Natural killer cell treated with Interleukin-12 subunit alpha and Interleukin-12 subunit beta and Interleukin-15 and Interleukin-18, amount 100 ng/mL, for 72 hours (primary cell): ENCODE data around the gene ANO1. TPM values are rescaled to one million over a fixed set of nuclear protein-coding genes. Genes with fewer than 3 reads are reported as not detected.

ENCODE experiments used
- ATAC-seq, 2 donors: fragments of 150-1000 bp; cut with Tn5 transposase in 1 of 2; sonication (Bioruptor Pico), chemical (Tn5 transposase) in 1 of 2; 2 replicates each; pipeline ENCODE4 v1.10.0; 2021
- DNase-seq: peaks from one replicate; pipeline ENCODE4 v3.0.0; 2022; ENCODE audit warnings: low spot score
- H3K27ac Mint-ChIP-seq, 2 donors: 1 replicate in 1 of 2; 2 replicates in 1 of 2; pipeline ENCODE4 v1.8.0; 2022; ENCODE audit warnings: mixed read lengths in 2 of 2, mild to moderate bottlenecking in 1 of 2, moderate library complexity in 1 of 2
- H3K27me3 Mint-ChIP-seq, 2 donors: 1 replicate in 1 of 2; 2 replicates in 1 of 2; pipeline ENCODE4 v1.8.0; 2022; ENCODE audit warnings: mixed read lengths in 2 of 2
- H3K36me3 Mint-ChIP-seq: one replicate; pipeline ENCODE4 v1.8.0; 2022; ENCODE audit warnings: mixed read lengths
- H3K4me1 Mint-ChIP-seq, 2 donors: 1 replicate in 1 of 2; 2 replicates in 1 of 2; pipeline ENCODE4 v1.8.0; 2022; ENCODE audit warnings: low read depth in 2 of 2, mixed read lengths in 2 of 2, mild to moderate bottlenecking in 1 of 2
- H3K4me3 Mint-ChIP-seq: one replicate; pipeline ENCODE4 v1.8.0; 2022; ENCODE audit warnings: mixed read lengths
- H3K9me3 Mint-ChIP-seq: 2 replicates; pipeline ENCODE4 v1.8.0; 2022; ENCODE audit warnings: mixed read lengths
- total RNA-seq, 2 donors: library from RNA; stranded (reverse); gene quantifications; one replicate each; pipeline ENCODE4 v1.2.3, GENCODE V29; 2022

The ANO1 gene
- total RNA-seq, 2 donors from 2014 or later: not detected

DNA sequence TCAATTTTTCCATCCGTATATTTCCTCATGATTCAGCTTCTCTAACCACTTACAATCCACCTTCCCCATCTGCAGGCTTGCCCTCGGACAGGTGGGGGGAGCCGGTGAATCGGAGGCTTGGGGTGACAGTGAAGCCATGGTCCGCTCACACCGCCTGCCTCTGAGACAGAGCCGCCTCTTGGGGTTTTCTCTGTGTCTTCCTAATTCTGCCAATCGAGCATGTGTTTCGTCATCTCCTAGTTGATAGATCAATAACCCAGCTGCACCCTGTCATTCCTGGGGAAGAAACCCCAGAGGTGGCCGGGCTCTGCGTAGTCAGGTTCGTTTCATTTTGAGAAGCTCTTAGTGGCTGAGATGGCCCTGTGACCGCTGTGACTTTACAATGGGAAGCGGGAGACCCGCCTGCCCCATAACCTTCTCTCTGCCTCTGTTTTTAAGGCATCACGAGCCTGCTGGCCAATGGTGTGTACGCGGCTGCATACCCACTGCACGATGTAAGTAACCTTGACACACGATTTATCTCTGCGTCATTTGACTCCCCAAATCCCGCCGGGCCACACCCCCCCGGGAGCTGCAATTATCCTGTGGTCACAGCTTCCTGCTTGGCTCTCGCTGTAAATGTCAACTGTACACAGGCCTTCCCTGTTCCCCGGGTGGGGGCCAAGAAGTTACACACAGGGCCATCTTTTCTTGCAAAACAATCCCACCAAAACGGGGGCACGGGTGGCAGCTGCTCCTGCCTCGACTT, 33.3 kb downstream of the ANO1 start:
- Mint-ChIP-seq H3K9me3 (no peaks in the 10 kb centered on the region), H3K4me3 (no peak overlapping the region), H3K36me3 (no peaks in the 10 kb centered on the region), H3K27me3 (peaks cover 8 to 12% of the 10 kb centered on the region in 2 donors), H3K27ac (no peak overlapping the region), H3K4me1 (no peaks in the 10 kb centered on the region)
- ATAC-seq (no peak), DNase-seq (no peak)

- H3K4me3 Mint-ChIP-seq: no peak overlapping the region
- no peaks in the 10 kb centered on the region for H3K4me1 Mint-ChIP-seq
- peaks cover 8% of the 10 kb centered on the region in 2 donors for H3K27me3 Mint-ChIP-seq
- no peaks in the 10 kb centered on the region for H3K36me3 Mint-ChIP-seq
- H3K9me3 Mint-ChIP-seq: no peaks in the 10 kb centered on the region
- ATAC-seq (no peak), DNase-seq (no peak)
- no peak overlapping the region for H3K27ac Mint-ChIP-seq
Measured at GRCh38 chr11:70112017-70112434, 33.9 kb downstream of the ANO1 start.

- DNase-seq: no peak
- peaks cover 7 to 16% of the 10 kb centered on the region in 2 donors for H3K27me3 Mint-ChIP-seq
- no peaks in the 10 kb centered on the region for H3K9me3 Mint-ChIP-seq
Measured at GRCh38 chr11:70113801-70114200, 35.7 kb downstream of the ANO1 start.

DNA sequence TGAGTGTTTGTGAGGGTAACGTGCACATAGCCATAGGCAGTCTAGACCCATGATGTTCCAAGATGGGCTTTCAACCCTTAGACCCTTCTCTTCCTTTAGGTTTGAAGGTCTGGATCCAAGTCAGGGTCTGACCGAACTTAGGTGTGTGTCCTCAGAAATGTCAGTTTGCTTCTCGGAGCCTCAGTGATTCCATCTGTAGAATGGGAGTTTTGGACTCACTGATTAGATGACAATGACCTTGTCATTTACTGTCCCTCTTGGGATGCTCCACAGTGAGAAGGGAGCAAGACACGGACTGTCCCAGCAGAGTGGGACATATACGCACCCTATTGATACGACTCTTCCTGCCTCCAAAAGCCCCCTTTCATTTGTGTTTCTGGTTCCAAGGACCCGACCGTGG, 37.7 kb downstream of the ANO1 start:
- H3K4me1 Mint-ChIP-seq: no peaks in the 10 kb centered on the region
- DNase-seq: no peak
- no peaks in the 10 kb centered on the region for H3K36me3 Mint-ChIP-seq
- H3K4me3 Mint-ChIP-seq: no peak overlapping the region
- no peak overlapping the region for H3K27ac Mint-ChIP-seq
- ATAC-seq: no peak
- peaks cover 5% of the 10 kb centered on the region for H3K9me3 Mint-ChIP-seq
- H3K27me3 Mint-ChIP-seq: peaks cover 13 to 29% of the 10 kb centered on the region in 2 donors

More at GRCh38 chr11:70113801-70114200, 35.7 kb downstream of the ANO1 start:
- ATAC-seq: no peak
- Mint-ChIP-seq H3K36me3 (no peaks in the 10 kb centered on the region), H3K4me3 (no peak overlapping the region), H3K4me1 (no peaks in the 10 kb centered on the region), H3K27ac (no peak overlapping the region)

GRCh38 chr11:70116386-70117065, 38.4 kb downstream of the ANO1 start:
- ATAC-seq (no peak), DNase-seq (no peak)
- H3K27ac Mint-ChIP-seq: no peak overlapping the region
- H3K4me1 Mint-ChIP-seq: no peaks in the 10 kb centered on the region
- no peak overlapping the region for H3K4me3 Mint-ChIP-seq
- no peaks in the 10 kb centered on the region for H3K36me3 Mint-ChIP-seq
- peaks cover 5% of the 10 kb centered on the region for H3K9me3 Mint-ChIP-seq
- H3K27me3 Mint-ChIP-seq: peaks cover 14 to 23% of the 10 kb centered on the region in 2 donors

DNA sequence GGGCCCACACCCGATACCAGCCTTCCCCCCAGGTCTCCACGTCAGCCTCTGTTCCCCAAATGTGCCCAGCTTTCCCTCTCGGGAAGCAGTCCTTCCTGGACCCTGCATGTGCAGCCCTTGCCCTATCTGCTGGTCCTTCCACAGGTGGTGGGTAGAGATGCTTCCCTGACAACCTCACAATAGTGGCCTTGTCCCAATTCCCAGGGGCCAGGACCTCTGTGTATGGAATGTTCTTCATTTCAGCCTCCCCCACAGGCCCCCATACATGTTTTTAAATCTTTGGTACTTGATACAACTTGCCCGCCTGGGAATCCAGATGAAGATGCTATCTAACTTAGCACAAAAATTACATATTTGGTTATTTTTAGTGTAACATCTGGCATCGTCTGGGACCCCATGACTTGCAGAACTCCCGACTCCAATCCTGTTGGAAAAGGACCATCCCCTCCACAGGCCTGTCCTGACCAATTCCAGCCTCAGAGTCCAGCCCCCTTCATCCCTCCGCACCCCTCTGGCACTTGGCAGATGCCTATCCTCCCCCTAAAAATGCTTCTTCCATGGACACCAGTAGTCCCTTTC, 39.5 kb downstream of the ANO1 start:
- Mint-ChIP-seq H3K4me3 (no peak overlapping the region), H3K36me3 (no peaks in the 10 kb centered on the region), H3K9me3 (peaks cover 5% of the 10 kb centered on the region), H3K27me3 (peaks cover 11 to 21% of the 10 kb centered on the region in 2 donors), H3K4me1 (no peaks in the 10 kb centered on the region), H3K27ac (no peak overlapping the region)
- no peak for ATAC-seq
- DNase-seq: no peak

GRCh38 chr11:70118642-70119041, 40.5 kb downstream of the ANO1 start:
- Mint-ChIP-seq H3K36me3 (no peaks in the 10 kb centered on the region), H3K27me3 (peaks cover 11 to 21% of the 10 kb centered on the region in 2 donors), H3K4me3 (no peak overlapping the region), H3K9me3 (peaks cover 5% of the 10 kb centered on the region), H3K27ac (no peak overlapping the region), H3K4me1 (no peaks in the 10 kb centered on the region)
- ATAC-seq: no peak
- no peak for DNase-seq

GRCh38 chr11:70119502-70119901, 41.4 kb downstream of the ANO1 start:
- Mint-ChIP-seq H3K4me1 (no peaks in the 10 kb centered on the region), H3K9me3 (peaks cover 5% of the 10 kb centered on the region), H3K27me3 (peaks cover 13 to 21% of the 10 kb centered on the region in 2 donors), H3K36me3 (no peaks in the 10 kb centered on the region), H3K4me3 (no peak overlapping the region), H3K27ac (no peak overlapping the region)
- ATAC-seq (no peak), DNase-seq (no peak)

DNA sequence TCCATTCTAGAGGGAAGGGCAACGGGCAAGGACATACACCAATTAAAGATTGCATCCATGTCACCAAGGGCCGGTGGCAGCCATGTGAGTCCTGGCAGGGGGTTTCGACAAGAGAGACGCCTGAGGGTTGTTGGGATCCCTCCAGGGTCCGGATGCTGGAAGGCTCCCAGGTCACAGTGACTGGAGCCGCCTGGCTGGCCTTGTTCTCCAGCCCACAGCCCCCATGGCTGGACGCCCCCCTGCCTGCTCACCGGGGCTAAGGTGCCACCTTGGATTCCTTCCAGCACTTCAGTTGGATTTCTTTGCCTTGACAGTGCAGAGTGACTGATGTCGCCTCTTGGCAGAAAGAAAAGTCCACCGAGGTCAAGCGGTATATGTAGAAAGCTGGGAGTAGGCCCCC, 42.6 kb downstream of the ANO1 start:
- H3K27ac Mint-ChIP-seq: no peak overlapping the region
- ATAC-seq: no peak

DNA sequence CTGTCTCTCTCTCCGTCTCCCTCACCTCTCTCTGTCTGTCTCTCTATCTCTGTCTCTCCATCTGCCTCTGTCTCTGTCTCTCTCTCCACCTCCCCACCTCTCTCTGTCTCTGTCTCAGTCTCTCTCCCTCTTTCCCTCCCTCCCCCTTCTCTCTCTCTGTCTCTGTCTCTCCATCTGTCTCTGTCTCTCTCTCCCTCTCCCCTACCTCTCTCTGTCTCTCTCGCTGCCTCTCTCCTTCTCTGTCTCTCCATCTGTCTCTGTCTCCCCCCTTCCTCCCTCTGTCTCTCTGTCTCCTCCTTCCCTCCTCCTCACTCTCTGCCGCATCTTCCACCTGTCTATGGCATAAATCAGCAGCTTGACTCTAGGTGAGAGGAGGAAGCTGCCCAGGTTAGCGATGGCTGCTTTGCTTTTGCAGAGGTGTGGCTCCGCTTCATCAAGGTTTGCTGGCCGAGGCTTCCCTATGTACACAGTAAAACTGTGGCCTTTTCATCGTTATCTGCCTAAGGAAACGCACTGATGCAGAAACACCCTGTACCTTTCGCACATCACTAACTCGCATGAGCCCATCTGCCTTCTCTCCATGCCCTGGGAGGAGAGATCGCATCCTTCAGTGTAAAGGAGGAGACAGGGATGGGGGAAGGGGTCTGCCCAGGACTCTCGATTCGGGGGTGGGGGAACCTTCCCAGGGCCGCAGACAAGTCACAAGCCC, 44.5 kb downstream of the ANO1 start:
- H3K4me3 Mint-ChIP-seq: no peak overlapping the region
- no peak for DNase-seq
- ATAC-seq: no peak

More for the DNA sequence above, 42.6 kb downstream of the ANO1 start:
- H3K4me1 Mint-ChIP-seq: no peaks in the 10 kb centered on the region
- no peaks in the 10 kb centered on the region for H3K36me3 Mint-ChIP-seq
- peaks cover 13 to 21% of the 10 kb centered on the region in 2 donors for H3K27me3 Mint-ChIP-seq
- DNase-seq: no peak
- peaks cover 5% of the 10 kb centered on the region for H3K9me3 Mint-ChIP-seq
- H3K4me3 Mint-ChIP-seq: no peak overlapping the region

DNA sequence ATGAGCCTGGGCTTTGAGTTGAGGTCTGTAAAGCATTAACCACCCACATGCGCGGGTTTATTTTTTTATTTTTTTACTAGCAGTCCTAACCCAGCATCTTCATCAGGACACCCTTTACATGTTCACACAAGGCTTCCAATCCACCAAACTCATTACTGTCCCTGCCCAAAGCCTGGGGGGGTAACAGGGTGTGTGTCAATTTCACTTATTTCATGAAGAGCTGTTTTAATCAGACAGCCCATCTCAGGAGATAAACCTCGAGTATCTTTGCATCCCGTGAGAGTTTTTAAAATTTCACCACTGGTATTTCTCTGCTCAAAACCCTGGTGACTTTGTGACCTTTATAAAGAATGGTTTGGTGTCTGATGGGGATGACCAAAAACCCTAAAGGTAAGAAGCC, 45.6 kb downstream of the ANO1 start:
- Mint-ChIP-seq H3K27me3 (peaks cover 13% of the 10 kb centered on the region in 2 donors), H3K4me1 (no peaks in the 10 kb centered on the region), H3K36me3 (no peaks in the 10 kb centered on the region), H3K4me3 (no peak overlapping the region), H3K27ac (no peak overlapping the region), H3K9me3 (peaks cover 5% of the 10 kb centered on the region)
- ATAC-seq: no peak
- DNase-seq: no peak

More for the DNA sequence above, 44.5 kb downstream of the ANO1 start:
- Mint-ChIP-seq H3K9me3 (peaks cover 5% of the 10 kb centered on the region), H3K36me3 (no peaks in the 10 kb centered on the region), H3K4me1 (no peaks in the 10 kb centered on the region), H3K27me3 (peaks cover 13 to 21% of the 10 kb centered on the region in 2 donors), H3K27ac (no peak overlapping the region)

- Mint-ChIP-seq H3K27me3 (peaks cover 6 to 11% of the 10 kb centered on the region in 2 donors), H3K27ac (no peak overlapping the region), H3K9me3 (peaks cover 2% of the 10 kb centered on the region)
Measured at GRCh38 chr11:70124321-70125000, 46.3 kb downstream of the ANO1 start.

GRCh38 chr11:70126494-70126893, 48.4 kb downstream of the ANO1 start:
- H3K27me3 Mint-ChIP-seq: peaks cover 0 to 3% of the 10 kb centered on the region in 2 donors
- no peak for DNase-seq
- H3K36me3 Mint-ChIP-seq: no peaks in the 10 kb centered on the region
- no peaks in the 10 kb centered on the region for H3K4me1 Mint-ChIP-seq
- H3K27ac Mint-ChIP-seq: no peak overlapping the region
- no peaks in the 10 kb centered on the region for H3K9me3 Mint-ChIP-seq
- H3K4me3 Mint-ChIP-seq: no peak overlapping the region
- no peak for ATAC-seq

More at GRCh38 chr11:70124321-70125000, 46.3 kb downstream of the ANO1 start:
- ATAC-seq (no peak), DNase-seq (no peak)
- Mint-ChIP-seq H3K4me3 (no peak overlapping the region), H3K4me1 (no peaks in the 10 kb centered on the region), H3K36me3 (no peaks in the 10 kb centered on the region)
